CD4-positive, alpha-beta T cell treated with Interleukin-1 beta for 1 hour (primary cell): ENCODE measurements around the gene CCDC127.
"Not testable (repeated sequence)": the region's sequence is repeated elsewhere in the genome, so short reads cannot be mapped to it uniquely, and the experiment has no call there.

Experiments used
- DNase-seq, 2 donors: peaks; one replicate each; pipeline ENCODE4 v3.0.0-alpha.2; 2020 to 2022

The CCDC127 gene, protein sequence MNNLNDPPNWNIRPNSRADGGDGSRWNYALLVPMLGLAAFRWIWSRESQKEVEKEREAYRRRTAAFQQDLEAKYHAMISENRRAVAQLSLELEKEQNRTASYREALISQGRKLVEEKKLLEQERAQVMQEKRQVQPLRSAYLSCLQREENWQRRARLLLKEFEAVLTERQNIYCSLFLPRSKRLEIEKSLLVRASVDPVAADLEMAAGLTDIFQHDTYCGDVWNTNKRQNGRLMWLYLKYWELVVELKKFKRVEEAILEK

DNA sequence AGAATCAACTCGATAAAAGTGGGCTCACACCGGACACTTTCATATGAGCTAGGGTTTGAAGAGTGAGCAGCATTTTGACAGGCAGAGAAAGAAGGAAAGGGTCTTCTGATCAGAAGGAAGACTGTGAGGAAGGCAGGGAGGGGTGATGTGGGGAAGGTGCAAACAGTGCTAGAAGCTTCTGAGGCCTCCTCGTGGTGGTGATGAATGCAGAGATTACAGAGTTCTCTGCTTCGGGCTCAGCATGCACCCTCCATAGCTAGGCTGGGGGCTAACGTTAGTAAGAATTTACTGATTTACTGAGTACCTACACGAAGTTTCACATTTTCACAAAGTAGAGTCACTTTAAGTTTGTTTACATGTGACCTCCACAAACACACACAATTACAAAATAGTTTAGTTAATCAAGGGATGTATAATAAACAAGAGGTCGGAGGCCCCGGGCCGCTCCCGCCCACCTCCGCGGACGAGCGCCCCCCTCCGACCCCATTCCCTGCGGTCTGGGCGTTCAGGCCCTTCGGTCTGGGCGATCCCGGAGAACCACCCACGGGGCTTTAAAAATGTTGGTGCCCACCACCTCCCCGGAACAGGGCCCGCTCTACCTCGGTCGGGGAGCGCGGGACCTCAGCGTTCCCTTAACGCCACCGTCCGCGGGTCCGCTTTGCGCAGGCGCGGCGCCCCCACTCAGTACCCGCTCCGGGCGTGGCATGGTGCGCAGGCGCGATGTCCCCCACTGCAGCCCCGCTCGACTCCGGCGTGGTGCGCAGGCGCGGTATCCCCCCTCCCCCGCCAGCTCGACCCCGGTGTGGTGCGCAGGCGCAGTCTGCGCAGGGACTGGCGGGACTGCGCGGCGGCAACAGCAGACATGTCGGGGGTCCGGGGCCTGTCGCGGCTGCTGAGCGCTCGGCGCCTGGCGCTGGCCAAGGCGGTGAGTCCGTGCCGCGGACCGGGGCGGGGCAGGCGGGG lies at the start of gene CCDC127, which contains the start of gene SDHA:
CCDC127 (minus strand) TSS at position 660 of the 963 bp plus-strand sequence. CDS start 1,304 bp downstream, outside the sequence.
SDHA (plus strand) TSS at position 827 of the 963 bp plus-strand sequence; CDS start at position 863, 36 bp downstream.
- peak; percentile 97 to 98 for DNase-seq

DNA sequence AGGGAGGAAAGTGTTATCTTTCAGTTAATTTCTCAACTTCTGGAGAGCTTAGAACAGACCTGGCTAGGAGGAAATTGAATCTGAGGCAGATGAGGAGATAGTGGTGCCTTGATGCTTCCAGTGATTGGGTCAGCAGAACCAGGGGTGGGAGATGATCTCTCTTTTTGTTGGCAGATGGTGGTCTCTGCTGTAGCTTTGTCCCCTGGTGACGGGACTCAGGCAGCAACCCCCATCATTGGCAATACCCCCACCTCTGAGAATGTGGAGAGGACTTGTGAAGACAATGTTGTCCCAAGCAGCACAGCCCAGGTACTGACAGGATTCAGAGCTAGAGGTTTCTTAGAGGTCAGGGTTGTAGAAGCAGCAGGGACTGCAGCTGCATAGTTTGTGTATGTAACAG lies 49.8 kb upstream of the CCDC127 start:
- no peak for DNase-seq

DNA sequence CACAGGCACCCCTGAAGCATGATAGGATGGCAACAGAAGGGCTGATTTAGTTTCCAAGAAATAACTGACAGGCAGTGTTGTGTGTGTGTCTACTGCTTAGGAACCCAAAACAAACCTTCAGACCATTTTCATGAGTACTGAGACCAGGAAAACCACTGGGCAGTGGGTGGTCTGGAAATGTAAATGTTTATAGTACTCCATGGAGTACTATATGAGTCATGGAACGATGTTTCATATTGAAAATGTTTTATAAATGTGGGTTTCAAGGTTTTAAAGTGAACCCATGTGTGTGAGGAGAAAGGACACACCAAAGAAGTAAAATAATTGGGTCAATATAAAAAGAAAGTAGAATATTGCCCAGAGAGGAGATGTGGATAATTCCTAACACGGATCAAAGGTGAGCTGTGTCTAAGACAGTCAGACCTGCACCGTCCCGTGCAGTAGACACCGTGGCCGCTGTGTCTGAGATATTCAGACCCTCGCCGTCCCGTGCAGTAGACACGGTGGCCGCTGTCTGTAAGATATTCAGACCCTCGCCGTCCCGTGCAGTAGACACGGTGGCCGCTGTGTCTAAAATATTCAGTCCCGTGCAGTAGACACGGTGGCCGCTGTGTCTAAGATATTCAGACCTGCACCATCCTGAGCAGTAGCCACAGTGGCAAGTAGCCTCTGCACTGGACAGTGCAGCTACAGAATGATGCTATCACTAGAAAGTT lies 48.5 kb upstream of the CCDC127 start:
- DNase-seq, result not testable (repeated sequence)

DNA sequence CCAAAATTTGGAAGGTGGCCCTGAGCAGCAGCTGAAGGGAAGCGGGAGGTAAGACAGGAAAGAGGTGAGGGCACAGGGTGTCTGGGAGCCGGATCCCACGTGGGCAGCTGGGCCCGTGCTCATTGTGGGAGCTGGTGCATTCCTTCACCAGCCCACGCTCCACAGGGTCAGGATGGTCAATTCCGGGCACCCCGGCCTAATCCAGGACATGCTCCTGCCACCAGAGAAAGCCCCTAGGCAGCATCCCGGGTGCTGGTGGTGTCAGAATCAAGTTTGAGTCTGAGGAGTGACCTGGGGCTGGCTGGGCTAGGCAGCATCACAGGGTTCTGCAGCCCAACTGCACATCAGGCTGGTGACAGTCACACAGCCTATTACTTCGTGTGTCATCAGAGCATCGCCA lies 46.4 kb upstream of the CCDC127 start:
- no peak for DNase-seq

DNA sequence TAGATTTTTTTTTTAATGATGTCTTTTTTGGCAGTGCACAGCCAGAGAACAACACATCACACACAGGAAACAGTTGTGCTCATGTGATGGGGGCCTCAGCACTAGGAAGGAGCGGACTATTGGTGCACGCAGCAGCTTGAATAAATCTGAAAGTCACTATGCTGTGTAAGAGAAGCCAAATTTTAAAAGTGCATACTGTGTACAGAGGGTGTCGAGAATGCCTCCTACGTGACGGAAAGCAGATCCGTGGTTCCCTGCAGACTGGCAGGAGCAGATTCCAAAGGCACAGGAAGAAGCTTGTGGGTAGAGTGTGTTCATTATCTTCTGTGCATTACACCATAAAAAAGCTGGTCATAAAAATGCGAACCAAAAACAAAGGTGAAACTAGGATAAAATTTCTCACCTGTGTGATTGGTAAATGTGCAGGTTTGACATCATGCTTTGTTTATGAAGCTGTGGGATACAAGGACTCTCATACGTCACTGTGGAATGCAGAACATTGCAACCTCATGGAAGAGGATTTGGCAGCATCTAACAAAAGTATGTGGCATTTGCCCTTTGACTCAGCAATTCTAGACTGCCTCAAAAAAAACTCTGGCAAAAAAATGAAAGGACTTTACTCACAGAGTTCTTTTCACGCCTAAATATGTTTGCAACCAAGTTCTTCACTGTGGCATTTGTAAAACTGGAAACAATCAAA lies 45.5 kb upstream of the CCDC127 start:
- DNase-seq, result not testable (repeated sequence)

DNA sequence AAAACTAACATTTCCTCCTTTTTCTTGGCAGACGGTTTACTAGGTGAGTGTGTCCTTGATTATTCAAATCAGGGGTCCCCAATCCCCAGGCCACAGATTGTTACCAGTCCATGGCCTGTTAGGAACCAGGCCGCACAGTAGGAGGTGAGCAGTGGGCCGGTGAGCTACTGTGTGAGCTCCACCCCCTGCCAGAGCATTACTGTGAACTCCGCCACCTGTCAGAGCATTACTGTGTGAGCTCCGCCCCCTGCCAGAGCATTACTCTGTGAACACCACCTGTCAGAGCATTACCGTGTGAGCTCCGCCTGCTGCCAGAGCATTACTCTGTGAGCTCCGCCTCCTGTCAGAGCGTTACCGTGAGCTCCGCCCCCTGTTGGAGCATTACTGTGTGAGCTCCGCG lies 39.2 kb upstream of the CCDC127 start:
- no peak for DNase-seq

DNA sequence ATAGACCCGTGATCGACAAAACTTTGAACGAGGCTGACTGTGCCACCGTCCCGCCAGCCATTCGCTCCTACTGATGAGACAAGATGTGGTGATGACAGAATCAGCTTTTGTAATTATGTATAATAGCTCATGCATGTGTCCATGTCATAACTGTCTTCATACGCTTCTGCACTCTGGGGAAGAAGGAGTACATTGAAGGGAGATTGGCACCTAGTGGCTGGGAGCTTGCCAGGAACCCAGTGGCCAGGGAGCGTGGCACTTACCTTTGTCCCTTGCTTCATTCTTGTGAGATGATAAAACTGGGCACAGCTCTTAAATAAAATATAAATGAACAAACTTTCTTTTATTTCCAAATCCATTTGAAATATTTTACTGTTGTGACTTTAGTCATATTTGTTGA lies 38.4 kb upstream of the CCDC127 start:
- DNase-seq, result not testable (repeated sequence)

DNA sequence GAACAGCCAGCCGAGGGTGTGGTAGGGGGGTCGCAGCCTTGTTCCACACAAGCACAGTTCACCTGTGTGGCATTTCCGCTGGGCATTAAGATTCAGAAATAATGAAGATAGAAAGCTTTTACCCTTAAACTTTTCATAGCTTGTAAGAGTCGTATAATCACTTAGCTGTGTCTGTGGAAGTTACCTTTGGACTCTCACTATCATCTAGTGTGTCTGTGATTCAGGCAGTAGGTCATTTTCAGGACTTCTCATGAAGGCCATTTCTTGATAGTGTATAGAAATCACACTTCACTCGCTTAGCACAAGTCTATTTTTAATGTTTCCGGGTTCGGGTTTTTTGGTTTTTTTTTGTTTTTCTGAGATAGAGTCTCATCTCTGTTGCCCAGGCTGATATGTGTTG lies 37.2 kb upstream of the CCDC127 start:
- not testable (repeated sequence) for DNase-seq

DNA sequence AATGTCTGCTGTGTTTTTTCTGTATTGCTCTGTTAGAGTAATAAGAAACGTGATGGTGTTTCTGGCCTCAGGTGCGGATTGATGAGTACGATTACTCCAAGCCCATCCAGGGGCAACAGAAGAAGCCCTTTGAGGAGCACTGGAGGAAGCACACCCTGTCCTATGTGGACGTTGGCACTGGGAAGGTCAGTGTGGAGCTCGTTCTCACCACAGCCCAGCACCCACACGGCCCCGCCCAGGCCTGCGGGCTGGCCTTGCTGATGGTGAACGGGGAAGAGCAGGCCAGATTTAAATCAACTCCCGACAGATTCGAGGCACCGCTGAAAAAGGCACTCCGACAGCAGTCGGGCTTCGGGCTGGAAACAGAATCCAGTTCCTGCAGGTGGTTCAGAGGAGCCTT lies 36.4 kb upstream of the CCDC127 start:
- DNase-seq, result not testable (repeated sequence)

DNA sequence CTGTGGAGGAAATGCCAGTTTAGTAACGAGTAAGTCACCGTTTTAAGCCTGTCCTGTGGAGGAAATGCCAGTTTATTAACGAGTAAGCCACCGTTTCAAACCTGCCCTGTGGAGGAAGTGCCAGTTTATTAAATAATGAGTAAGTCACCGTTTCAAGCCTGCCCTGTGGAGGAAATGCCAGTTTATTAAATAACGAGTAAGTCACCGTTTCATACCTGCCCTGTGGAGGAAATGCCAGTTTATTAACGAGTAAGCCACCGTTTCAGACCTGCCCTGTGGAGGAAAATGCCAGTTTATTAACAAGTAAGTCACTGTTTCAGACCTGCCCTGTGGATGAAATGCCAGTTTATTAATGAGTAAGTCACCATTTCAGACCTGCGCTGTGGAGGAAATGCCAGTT lies 34.6 kb upstream of the CCDC127 start:
- DNase-seq, result no peak

DNA sequence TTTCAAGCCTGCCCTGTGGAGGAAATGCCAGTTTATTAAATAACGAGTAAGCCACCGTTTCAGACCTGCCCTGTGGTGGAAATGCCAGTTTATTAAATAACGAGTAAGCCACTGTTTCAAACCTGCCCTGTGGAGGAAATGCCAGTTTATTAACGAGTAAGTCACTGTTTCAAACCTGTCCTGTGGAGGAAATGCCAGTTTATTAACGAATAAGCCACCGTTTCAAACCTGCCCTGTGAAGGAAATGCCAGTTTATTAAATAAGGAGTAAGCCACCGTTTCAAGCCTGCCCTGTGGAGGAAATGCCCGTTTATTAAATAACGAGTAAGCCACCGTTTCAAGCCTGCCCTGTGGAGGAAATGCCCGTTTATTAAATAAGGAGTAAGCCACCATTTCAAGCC lies 34.0 kb upstream of the CCDC127 start:
- DNase-seq, result not testable (repeated sequence)

DNA sequence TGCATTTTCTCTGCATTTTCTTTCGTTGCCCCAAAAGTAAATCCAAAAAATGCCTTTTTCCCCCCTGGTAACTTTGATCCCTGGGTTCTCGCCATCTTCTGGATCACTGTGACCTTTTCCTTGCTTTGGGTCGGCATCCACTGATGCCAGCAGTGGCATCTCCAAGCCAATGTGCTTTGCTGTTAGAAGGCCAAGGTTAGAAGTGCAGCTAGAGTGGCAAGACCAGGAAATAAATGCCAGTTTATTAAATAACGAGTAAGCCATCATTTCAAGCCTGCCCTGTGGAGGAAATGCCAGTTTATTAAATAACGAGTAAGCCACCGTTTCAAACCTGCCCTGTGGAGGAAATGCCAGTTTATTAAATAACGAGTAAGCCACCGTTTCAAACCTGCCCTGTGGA lies 33.6 kb upstream of the CCDC127 start:
- DNase-seq, result not testable (repeated sequence)

DNA sequence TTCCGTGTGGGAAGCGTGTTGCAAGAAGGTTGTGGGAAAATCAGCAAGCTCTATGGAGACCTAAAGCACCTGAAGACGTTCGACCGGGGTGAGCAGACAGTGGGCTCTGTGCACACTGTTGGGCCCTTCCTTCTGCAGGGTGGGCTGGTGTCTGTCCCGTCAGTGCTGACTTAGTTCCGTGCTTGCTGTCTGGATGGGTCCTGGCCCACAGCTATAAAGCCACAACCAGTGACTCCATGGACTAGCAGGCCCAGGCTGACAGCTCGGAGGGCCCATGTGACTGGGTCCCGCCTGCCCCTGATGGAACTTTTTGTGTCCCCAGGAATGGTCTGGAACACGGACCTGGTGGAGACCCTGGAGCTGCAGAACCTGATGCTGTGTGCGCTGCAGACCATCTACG lies 33.1 kb upstream of the CCDC127 start:
- not testable (repeated sequence) for DNase-seq

DNA sequence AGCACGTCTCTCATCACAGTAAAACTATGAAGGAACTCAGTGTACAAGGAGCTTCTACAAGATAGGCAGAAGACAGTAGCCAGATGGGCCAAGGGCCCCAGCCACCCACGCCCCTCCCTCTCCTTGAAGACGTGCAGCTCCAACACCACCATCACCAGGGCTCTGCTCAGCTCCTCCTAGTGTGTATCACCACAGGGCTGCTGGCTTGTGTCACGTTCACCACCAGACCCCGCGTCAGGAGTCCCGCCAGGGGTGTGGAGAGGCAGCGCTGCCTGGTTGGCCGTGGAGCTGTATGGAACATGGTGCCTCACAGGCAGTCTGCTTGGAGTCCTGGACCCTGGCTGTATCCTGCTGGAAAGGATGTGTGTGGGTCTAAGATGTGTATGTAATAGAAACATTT lies 32.4 kb upstream of the CCDC127 start:
- not testable (repeated sequence) for DNase-seq

DNA sequence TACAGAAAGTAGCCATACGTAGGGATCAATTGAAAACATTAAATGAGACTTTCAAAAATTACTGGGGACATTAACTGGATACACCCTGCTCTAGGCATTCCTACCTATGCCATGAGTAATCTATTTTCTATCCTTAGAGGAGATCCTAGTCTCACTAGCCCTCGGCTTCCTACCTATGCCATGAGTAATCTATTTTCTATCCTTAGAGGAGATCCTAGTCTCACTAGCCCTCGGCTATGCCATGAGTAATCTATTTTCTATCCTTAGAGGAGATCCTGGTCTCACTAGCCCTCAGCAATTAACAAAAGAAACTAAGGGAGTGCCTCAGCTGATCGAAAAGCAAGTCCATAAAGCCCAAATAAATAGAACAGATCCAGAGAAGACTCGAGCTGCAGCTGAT lies 27.8 kb upstream of the CCDC127 start:
- DNase-seq, result not testable (repeated sequence)

DNA sequence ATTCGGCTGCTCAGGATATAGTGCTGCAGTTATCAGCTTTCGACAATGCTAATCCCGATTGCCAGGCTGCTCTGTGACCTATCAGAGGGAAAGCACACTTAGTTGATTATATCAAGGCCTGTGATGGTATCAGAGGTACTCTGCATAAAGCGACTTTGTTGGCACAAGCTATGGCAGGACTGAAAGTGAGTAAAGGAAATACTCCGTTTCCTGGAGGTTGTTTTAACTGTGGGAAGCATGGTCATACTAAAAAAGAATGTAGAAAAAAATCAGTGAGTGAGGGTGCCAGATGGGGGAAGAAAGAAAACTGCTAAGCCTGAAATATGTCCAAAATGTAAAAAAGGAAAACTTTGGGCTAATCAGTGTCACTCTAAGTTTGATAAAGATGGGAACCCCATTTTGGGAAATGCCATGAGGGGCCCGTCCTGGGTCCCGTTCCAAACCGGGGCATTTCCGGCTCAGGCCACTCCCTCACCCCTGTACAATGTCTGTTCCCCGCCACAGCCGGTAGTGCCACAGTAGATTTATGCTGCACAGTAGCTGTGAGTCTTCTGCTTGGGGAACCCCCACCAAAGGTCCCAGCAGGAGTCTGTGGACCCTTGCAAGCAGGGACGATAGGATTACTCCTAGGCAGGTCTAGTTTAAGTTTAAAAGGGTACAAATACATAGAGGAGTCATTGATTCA lies 25.9 kb upstream of the CCDC127 start:
- DNase-seq, result not testable (repeated sequence)

DNA sequence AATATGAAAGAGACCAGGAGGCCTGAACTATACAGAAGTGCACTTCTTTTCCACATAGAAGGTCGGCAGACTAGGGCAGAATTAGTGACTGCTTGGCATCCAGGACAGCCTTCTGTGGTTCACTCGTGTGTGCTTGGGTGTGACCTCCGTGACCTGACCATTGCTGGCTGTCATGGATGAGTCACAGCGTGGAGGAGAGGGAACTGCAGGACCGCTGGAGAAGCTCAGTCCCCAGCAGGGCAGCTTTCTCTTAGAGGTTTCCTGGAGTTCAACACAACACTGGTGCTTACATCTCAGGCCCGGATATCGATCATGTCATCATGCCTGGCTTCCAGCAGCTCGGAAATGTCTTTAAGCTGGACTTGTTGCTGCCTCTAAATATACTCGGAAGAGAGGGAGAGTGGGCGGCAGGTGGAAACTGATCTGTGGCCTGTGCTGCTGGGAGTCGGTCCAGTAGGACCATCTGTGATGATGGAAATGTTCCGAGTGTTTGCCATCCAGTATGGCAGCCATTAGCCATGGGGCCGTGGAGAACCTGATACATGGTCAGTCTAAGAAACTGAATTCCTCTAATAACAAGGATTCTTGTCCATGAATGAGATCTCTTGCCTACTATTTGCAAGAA lies 23.2 kb upstream of the CCDC127 start:
- DNase-seq, result not testable (repeated sequence)

DNA sequence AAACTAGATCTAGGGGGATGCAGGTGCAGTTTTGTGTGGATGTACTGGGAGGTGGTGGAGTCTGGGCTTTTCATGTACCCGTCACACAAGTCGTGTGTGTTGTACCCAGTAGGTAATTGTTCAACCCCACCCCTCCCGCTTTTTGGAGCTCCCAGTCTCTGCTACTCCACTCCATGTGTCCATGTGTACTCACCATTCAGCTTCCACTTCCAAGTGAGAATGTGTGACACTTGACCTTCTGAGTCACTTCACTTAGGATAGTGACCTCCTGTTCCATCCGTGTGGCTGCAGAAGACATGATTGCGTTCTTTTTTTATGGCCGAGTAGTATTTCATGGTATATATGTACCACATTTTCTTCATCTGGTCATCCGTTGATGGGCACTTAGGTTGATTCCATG lies 22.6 kb upstream of the CCDC127 start:
- DNase-seq, result not testable (repeated sequence)

DNA sequence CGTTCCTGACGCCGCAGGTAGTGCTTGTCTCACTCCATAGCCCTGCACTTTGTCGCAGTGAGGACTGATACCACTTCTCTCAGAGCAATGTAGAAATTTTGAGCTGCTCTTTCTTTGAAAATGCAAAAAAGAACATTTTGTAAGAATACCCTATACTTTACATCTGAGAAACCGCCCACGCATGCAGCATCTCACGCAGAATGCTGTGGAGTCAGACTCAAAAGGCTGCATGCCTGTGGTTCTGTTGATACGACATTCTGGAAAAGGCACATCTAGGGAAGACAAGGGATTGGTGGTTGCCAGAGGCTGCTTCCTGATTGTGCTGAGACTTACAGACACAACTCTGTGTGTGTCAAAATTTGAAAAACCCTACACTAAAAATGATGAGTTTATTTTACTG lies 20.0 kb upstream of the CCDC127 start:
- DNase-seq, result not testable (repeated sequence)

DNA sequence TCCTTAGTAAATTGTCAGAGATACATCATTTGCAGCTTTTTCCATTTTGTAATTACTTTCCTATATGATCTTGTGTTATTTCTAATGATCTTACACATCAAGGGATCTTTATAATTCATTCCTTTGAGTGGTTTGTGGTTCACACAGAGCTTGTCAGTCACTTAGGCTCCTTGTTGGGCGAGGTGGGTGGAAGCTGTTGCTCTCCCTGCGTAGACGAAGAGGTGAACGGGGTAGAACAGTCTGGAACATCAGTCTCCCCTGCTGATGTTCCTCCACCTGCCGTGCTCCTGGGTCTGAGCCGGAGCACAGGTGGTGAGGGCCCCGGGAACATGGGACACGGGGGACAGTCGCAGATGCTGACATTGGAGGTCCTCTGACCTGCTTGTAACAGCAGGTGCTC lies 17.6 kb upstream of the CCDC127 start:
- not testable (repeated sequence) for DNase-seq

DNA sequence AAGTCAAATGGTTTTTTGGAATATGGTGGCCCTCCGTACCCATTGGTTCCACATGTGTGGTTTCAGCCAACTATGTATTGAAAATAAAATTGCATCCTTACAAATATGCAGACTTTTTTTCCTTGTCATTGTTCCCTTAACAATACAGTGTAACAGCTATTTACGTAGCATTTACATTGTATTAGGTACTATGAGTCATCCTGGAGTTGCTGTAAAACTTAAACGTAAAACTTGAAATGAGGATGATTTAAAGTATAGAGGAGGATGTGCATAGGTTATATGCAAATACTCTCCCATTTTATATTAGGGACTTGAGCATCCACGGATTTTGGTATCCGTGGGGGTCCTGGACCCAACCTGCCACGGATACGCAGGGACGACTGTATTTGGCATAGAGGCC lies 16.5 kb upstream of the CCDC127 start:
- no peak for DNase-seq
